Measurements from ENCODE around the gene UQCR10. TPM values are rescaled to one million over a fixed set of nuclear protein-coding genes. Genes with fewer than 3 reads are reported as not detected.
A peak's percentile ranks its signal among the peaks of the same experiment; 100 is the strongest.

The UQCR10 gene
- total RNA-seq, 4 donors from 2014 or later = 22.4 to 139 (median 47.3) TPM

DNA sequence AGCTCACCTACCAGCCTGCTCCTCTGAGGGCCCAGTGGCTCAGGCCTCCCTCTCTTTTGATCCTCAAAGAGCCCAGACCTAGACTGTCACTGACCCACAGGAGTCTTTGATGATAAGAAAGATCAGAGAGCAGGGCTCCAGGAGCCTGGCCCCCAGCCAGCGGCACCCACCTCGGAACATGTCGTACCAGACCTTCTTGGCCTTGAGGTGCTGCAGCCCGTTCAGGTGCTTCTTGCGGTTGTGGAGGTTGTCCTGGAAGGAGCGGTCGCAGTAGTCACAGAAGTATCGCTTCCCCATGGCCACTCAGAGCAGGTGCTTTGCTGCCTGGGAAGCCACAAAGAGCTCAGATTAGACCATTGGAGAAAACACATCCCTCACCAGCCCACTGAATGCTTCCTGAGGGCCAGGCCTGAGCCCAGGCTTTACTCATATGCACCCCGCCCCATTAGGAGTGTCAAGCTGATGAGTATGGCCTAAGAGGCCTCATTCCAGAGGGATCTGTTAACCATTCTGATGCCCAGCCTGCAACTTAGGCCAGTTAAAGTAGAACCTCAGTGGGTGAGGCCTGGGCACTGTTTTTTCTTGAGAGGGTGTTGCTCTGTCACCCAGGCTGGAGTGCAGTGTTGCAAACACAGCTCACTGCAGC is 18.8 kb upstream of the UQCR10 start:
- no peak overlapping the region for H3K4me3 ChIP-seq
- peak; percentile 36 for DNase-seq
- intact Hi-C loops (cut with DNase I; ENCODE audit: low total_unique reads) (no loop called here), in situ Hi-C loops (cut with MboI; ENCODE audit: low pct_ligation_motif_present in 1 of 4, low pct_unique_long_range_greater_than_20kb in 1 of 4, low sequenced_read_pairs in 3 of 4) (no loop called here)
- H3K27ac ChIP-seq = no peak overlapping the region
- TF ChIP-seq EP300 (IDR thresholded peaks at IDR 0.05; ENCODE audit: low read depth) (no peak), POLR2AphosphoS5 (IDR thresholded peaks at IDR 0.05) (no peak), POLR2A (IDR thresholded peaks at IDR 0.05) (no peak), CTCF (IDR thresholded peaks at IDR 0.05) (no peak)
- no peaks in the 10 kb centered on the region for H3K4me1 ChIP-seq
- peaks cover 0 to 5% (median 0%) of the 10 kb centered on the region in 4 donors for H3K36me3 ChIP-seq
- H3K27me3 ChIP-seq = no peaks in the 10 kb centered on the region
- H3K9me3 ChIP-seq = no peaks in the 10 kb centered on the region
- WGBS, 2 donors (ENCODE audit: low coverage in 1 of 2) = 90% methylated on average over 9 of the region's 9 CpGs; no CpG with 5 or more reads in 1 of the 2 donors

- peaks cover 0 to 5% (median 0%) of the 10 kb centered on the region in 4 donors for H3K36me3 ChIP-seq
- in situ Hi-C loops (cut with MboI; ENCODE audit: low pct_ligation_motif_present in 1 of 4, low pct_unique_long_range_greater_than_20kb in 1 of 4, low sequenced_read_pairs in 3 of 4) = no loop called here
- no peaks in the 10 kb centered on the region for H3K27me3 ChIP-seq
- no peak overlapping the region for H3K27ac ChIP-seq
- WGBS, 2 donors (ENCODE audit: low coverage in 1 of 2) = 97% methylated on average over 3 of the region's 3 CpGs; no CpG with 5 or more reads in 1 of the 2 donors
- intact Hi-C loops (cut with DNase I; ENCODE audit: low total_unique reads) = no loop called here
- H3K4me1 ChIP-seq = no peaks in the 10 kb centered on the region
- H3K4me3 ChIP-seq = no peak overlapping the region
- no peaks in the 10 kb centered on the region for H3K9me3 ChIP-seq
- TF ChIP-seq POLR2AphosphoS5 (IDR thresholded peaks at IDR 0.05) (no peak), CTCF (IDR thresholded peaks at IDR 0.05) (no peak), EP300 (IDR thresholded peaks at IDR 0.05; ENCODE audit: low read depth) (no peak), POLR2A (IDR thresholded peaks at IDR 0.05) (no peak)
- no peak for DNase-seq
Observed at GRCh38 chr22:29750029-29750428, 17.1 kb upstream of the UQCR10 start.

DNA sequence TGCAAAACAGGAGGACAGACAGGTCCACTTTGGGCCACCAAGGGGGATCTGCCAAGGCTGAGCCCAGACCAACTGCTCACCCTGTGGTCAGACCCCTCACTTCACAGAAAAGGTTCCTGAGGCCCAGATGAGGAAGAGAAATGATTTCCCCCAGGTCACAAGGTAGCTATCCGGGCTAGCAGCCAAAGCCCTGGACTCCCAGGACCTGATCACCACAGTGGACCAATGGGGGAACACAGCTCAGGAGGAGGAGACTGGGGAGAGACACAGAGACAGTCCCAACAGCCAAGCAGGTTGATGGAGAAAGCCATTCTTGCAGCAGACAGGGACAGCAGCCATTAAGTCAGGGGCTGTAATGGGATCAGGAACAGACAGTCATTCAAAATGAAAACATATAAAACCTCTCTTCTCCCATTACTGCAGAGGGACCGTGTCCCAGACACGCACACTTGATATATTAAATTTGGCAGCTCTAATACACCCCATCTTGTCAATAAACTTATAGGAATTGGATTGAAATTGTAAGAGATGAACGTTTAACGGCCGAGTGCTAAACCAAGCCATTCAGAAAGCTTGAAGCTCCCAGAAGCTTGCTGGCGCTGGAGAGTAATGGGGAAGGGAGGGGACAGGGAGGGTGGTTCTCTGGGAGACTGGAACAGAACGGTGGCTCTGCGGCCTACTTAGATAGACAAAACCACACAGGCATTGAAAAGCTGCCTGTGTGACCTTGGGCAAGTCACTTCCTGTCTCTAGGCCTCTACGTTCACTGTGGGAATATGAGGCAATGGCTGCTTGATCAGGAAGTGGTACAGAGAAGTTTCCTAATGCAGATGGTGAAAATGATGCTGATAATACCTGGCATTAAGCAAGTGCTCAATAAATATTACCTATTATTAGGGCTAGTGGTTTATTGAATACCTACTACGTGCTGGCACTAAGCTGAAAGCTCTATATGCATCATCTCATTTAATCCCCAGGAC is 16.3 kb upstream of the UQCR10 start:
- H3K36me3 ChIP-seq = peaks cover 0 to 5% (median 0%) of the 10 kb centered on the region in 4 donors
- H3K9me3 ChIP-seq = no peaks in the 10 kb centered on the region
- H3K27me3 ChIP-seq = no peaks in the 10 kb centered on the region
- no peak overlapping the region for H3K4me3 ChIP-seq
- no peak overlapping the region for H3K27ac ChIP-seq
- TF ChIP-seq POLR2A (IDR thresholded peaks at IDR 0.05) (no peak), EP300 (IDR thresholded peaks at IDR 0.05; ENCODE audit: low read depth) (no peak), POLR2AphosphoS5 (IDR thresholded peaks at IDR 0.05) (no peak), CTCF (IDR thresholded peaks at IDR 0.05) (no peak)
- intact Hi-C loops (cut with DNase I; ENCODE audit: low total_unique reads) (no loop called here), in situ Hi-C loops (cut with MboI; ENCODE audit: low pct_ligation_motif_present in 1 of 4, low pct_unique_long_range_greater_than_20kb in 1 of 4, low sequenced_read_pairs in 3 of 4) (no loop called here)
- DNase-seq = no peak
- 83 to 85% methylated on average over 3 to 11 of the region's 11 CpGs for WGBS, 2 donors (ENCODE audit: low coverage in 1 of 2)
- H3K4me1 ChIP-seq = no peaks in the 10 kb centered on the region

GRCh38 chr22:29751669-29752068 is 15.5 kb upstream of the UQCR10 start:
- no peaks in the 10 kb centered on the region for H3K9me3 ChIP-seq
- no peak for DNase-seq
- H3K4me1 ChIP-seq = no peaks in the 10 kb centered on the region
- in situ Hi-C loops (cut with MboI; ENCODE audit: low pct_ligation_motif_present in 1 of 4, low pct_unique_long_range_greater_than_20kb in 1 of 4, low sequenced_read_pairs in 3 of 4) = no loop called here
- no peak overlapping the region for H3K27ac ChIP-seq
- TF ChIP-seq POLR2A (IDR thresholded peaks at IDR 0.05) = no peak
- TF ChIP-seq POLR2AphosphoS5 (IDR thresholded peaks at IDR 0.05) = no peak
- TF ChIP-seq CTCF (IDR thresholded peaks at IDR 0.05) = no peak
- TF ChIP-seq EP300 (IDR thresholded peaks at IDR 0.05; ENCODE audit: low read depth) = no peak
- H3K27me3 ChIP-seq = no peaks in the 10 kb centered on the region
- 100% methylated on average over 2 of the region's 2 CpGs; no CpG with 5 or more reads in 1 of the 2 donors for WGBS, 2 donors (ENCODE audit: low coverage in 1 of 2)
- intact Hi-C loops (cut with DNase I; ENCODE audit: low total_unique reads) = no loop called here
- H3K4me3 ChIP-seq = no peak overlapping the region
- peaks cover 0 to 1% (median 0%) of the 10 kb centered on the region in 4 donors for H3K36me3 ChIP-seq

All from transverse colon (tissue), 4 donors.